ENCODE measurements around the gene GPBAR1. TPM values are rescaled to one million over a fixed set of nuclear protein-coding genes. Genes with fewer than 3 reads are reported as not detected.

Gene GPBAR1
- total and polyA plus RNA-seq, 2 of the 8 experiments (the other 6 are each of a cell fraction or from before 2014, with no cell fraction given), result 0.32 to 0.59 TPM

DNA sequence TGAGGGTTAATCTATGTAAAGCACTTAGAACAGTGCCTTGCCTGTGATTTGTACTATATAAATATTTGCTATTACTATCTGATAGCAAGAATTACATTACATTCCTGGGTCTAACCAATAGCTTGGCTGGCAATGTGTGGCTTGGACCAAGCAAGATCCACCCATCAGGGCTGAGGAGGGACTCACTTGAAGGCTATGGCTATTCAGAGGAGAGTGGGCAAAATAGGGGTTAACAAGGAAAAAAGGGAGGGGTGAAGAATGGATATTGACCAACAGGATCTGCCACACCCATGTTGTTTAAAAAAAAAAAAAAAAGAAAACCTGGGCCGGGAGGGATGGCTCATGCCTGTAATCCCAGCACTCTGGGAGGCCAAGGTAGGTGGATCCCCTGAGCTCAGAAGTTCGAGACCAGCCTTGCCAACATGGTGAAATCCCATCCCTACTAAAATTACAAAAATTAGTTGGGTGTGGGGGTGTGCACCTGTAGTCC, 51.5 kb downstream of the GPBAR1 start:
- H2BK120ac ChIP-seq (replicated peaks; ENCODE audit: low read depth, low read length), result no peak overlapping the region
- no peak overlapping the region for H3K9ac ChIP-seq (replicated peaks in 1 of 4; ENCODE audit: extremely low read depth in 1 of 4, low read depth in 3 of 4, low read length in 3 of 4)
- no peak for DNase-seq (ENCODE audit: low read depth in 1 of 2, low spot score in 2 of 2)
- no peak overlapping the region for H2AK5ac ChIP-seq (ENCODE audit: low read depth, low read length)
- no peaks in the 10 kb centered on the region for H3K27me3 ChIP-seq (replicated peaks in 1 of 4; ENCODE audit: control insufficient read depth in 3 of 4, extremely low read depth in 1 of 4, insufficient read depth in 3 of 4, low read length in 3 of 4)
- ChIA-PET POLR2A (ENCODE audit: partially characterized antibody) (no interaction called here), CTCF (ENCODE audit: partially characterized antibody) (interaction anchor here (0.7 to 1.8 kb wide), 4 partner anchors 10 to 632 kb away, joined by 3 to 10 read pairs (median 4); no protein-coding TSS in a partner anchor)
- no peaks in the 10 kb centered on the region for H4K20me1 ChIP-seq (replicated peaks in 1 of 2; ENCODE audit: control insufficient read depth in 1 of 2, insufficient read depth in 2 of 2, low read length in 2 of 2)
- H2AFZ ChIP-seq (ENCODE audit: low read length), result no peak overlapping the region
- H3K79me2 ChIP-seq (ENCODE audit: control insufficient read depth in 1 of 2, insufficient read depth in 2 of 2, low read length in 2 of 2), result no peaks in the 10 kb centered on the region
- no peak overlapping the region for H4K91ac ChIP-seq (replicated peaks; ENCODE audit: insufficient read length, low read length)
- H3K4me3 ChIP-seq (ENCODE audit: extremely low read depth in 1 of 4, insufficient read depth in 2 of 4, low read depth in 3 of 4, low read length in 4 of 4), result no peak overlapping the region
- no peak for FAIRE-seq
- no peak overlapping the region for H4K5ac ChIP-seq (ENCODE audit: insufficient read length, low read depth, low read length)
- H3K79me1 ChIP-seq (ENCODE audit: low read depth, low read length), result no peaks in the 10 kb centered on the region
- H3K23ac ChIP-seq (ENCODE audit: insufficient read length), result no peak overlapping the region
- no peaks in the 10 kb centered on the region for H3K36me3 ChIP-seq (ENCODE audit: control insufficient read depth in 2 of 4, insufficient read depth in 4 of 4, low read length in 3 of 4)
- no peak overlapping the region for H2BK20ac ChIP-seq (ENCODE audit: low read length)
- H3K56ac ChIP-seq (replicated peaks; ENCODE audit: insufficient read length, low read depth, low read length), result no peak overlapping the region
- H4K8ac ChIP-seq (ENCODE audit: extremely low read depth, insufficient read depth, low read length), result no peak overlapping the region
- no peaks in the 10 kb centered on the region for H3K23me2 ChIP-seq (ENCODE audit: low read depth, low read length)
- no peak overlapping the region for H2BK5ac ChIP-seq (ENCODE audit: low read depth, low read length)
- no peak overlapping the region for H3K18ac ChIP-seq (ENCODE audit: extremely low read depth, low read length)
- no peak overlapping the region for H3K4me2 ChIP-seq (ENCODE audit: insufficient read depth in 1 of 2, low read depth in 2 of 2, low read length in 2 of 2)
- no peaks in the 10 kb centered on the region for H3K9me3 ChIP-seq (ENCODE audit: insufficient read depth in 2 of 2, low read depth in 1 of 2, low read length in 1 of 2)
- H3K4ac ChIP-seq (replicated peaks; ENCODE audit: insufficient read length, low read depth, low read length), result no peak overlapping the region
- 82% methylated on average over 2 of the region's 2 CpGs; no CpG with 5 or more reads in 1 of the 2 experiments for WGBS, 2 experiments (ENCODE audit: extremely low coverage in 1 of 2, insufficient coverage in 1 of 2, insufficient read length in 1 of 2, insufficient replicate concordance in 2 of 2, low coverage in 1 of 2, low lambda C conversion rate in 2 of 2, missing lambda C conversion rate in 1 of 2)
- no peak overlapping the region for H3K14ac ChIP-seq (ENCODE audit: insufficient read length)
- no peak overlapping the region for H2BK12ac ChIP-seq (ENCODE audit: low read depth, low read length)
- H3K4me1 ChIP-seq (replicated peaks in 1 of 4; ENCODE audit: control insufficient read depth in 3 of 4, insufficient read depth in 4 of 4, low read length in 3 of 4), result no peaks in the 10 kb centered on the region
- no peak overlapping the region for H3K27ac ChIP-seq (ENCODE audit: low read depth, low read length)
- no peak overlapping the region for H2BK15ac ChIP-seq (ENCODE audit: low read length)
- TF ChIP-seq SRF (IDR thresholded peaks at IDR 0.05; ENCODE audit: low read depth, low read length) (no peak), JUN (IDR thresholded peaks at IDR 0.05; ENCODE audit: low read depth, low read length) (no peak), POU5F1 (IDR thresholded peaks at IDR 0.05; ENCODE audit: low read depth, low read length) (no peak), SIRT6 (IDR thresholded peaks at IDR 0.05; ENCODE audit: low read length) (no peak), EZH2 (IDR thresholded peaks at IDR 0.05; ENCODE audit: low read depth, low read length, severe bottlenecking) (no peak), CHD1 (IDR thresholded peaks at IDR 0.05; ENCODE audit: low read depth, low read length) (no peak), TCF12 (IDR thresholded peaks at IDR 0.05; ENCODE audit: low read depth, low read length) (no peak), EP300 (IDR thresholded peaks at IDR 0.05; ENCODE audit: borderline replicate concordance in 1 of 2, low read depth in 2 of 2, low read length in 2 of 2) (no peak), RFX5 (IDR thresholded peaks at IDR 0.05; ENCODE audit: borderline replicate concordance, low read depth, low read length) (no peak), SIX5 (IDR thresholded peaks at IDR 0.05; ENCODE audit: low read depth, low read length) (no peak), RAD21 (IDR thresholded peaks at IDR 0.05 in 1 of 2, conservative IDR thresholded peaks at IDR 0.05 in 1 of 2; ENCODE audit: low read depth in 2 of 2, low read length in 2 of 2) (no peak)
- TF ChIP-seq, protein P1, sequence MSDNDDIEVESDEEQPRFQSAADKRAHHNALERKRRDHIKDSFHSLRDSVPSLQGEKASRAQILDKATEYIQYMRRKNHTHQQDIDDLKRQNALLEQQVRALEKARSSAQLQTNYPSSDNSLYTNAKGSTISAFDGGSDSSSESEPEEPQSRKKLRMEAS (IDR thresholded peaks at IDR 0.05), result no peak
- TF ChIP-seq, protein P2, sequence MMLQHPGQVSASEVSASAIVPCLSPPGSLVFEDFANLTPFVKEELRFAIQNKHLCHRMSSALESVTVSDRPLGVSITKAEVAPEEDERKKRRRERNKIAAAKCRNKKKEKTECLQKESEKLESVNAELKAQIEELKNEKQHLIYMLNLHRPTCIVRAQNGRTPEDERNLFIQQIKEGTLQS (IDR thresholded peaks at IDR 0.05; ENCODE audit: insufficient read depth, low read depth, low read length), result no peak
